Activated naive CD8-positive, alpha-beta T cell treated with anti-CD3 and anti-CD28 coated beads for 36 hours (primary cell): ENCODE data around the gene LYVE1. TPM values are rescaled to one million over a fixed set of nuclear protein-coding genes. Genes with fewer than 3 reads are reported as not detected.
A peak's percentile ranks its signal among the peaks of the same experiment; 100 is the strongest.

ENCODE experiments used
- DNase-seq: peaks from one replicate; pipeline ENCODE4 v3.0.0; 2021
- H3K27ac Mint-ChIP-seq: one replicate; pipeline ENCODE4 v1.8.0; 2022; ENCODE audit warnings: mild to moderate bottlenecking, moderate library complexity, mixed read lengths
- H3K27me3 Mint-ChIP-seq: one replicate; pipeline ENCODE4 v1.8.0; 2022; ENCODE audit warnings: mild to moderate bottlenecking, mixed read lengths
- H3K36me3 Mint-ChIP-seq: one replicate; pipeline ENCODE4 v1.8.0; 2021; ENCODE audit warnings: mild to moderate bottlenecking, mixed read lengths
- H3K4me1 Mint-ChIP-seq: one replicate; pipeline ENCODE4 v1.8.0; 2021; ENCODE audit warnings: mixed read lengths
- H3K4me3 Mint-ChIP-seq: one replicate; pipeline ENCODE4 v1.8.0; 2022; ENCODE audit warnings: mild to moderate bottlenecking, moderate library complexity, mixed read lengths
- H3K9me3 Mint-ChIP-seq: one replicate; pipeline ENCODE4 v1.8.0; 2022; ENCODE audit warnings: mixed read lengths
- total RNA-seq, 2 experiments: library from RNA; stranded (reverse); gene quantifications; one replicate each; pipeline ENCODE4 v1.2.3, GENCODE V29; 2021

LYVE1 gene
- total RNA-seq = not detected

- Mint-ChIP-seq H3K27ac (no peak within 1 kb of the TSS), H3K27me3 (peaks cover 3% of the 10 kb centered on the region), H3K4me3 (no peak within 1 kb of the TSS), H3K9me3 (no peaks in the 10 kb centered on the region), H3K36me3 (no peaks in the 10 kb centered on the region), H3K4me1 (no peaks in the 10 kb centered on the region)
- no peak for DNase-seq
Observed at GRCh38 chr11:10568486-10568941, at the start of gene LYVE1. Gene LYVE1, minus strand, starts transcription at chr11:10568665. Its CDS starts 133 bp downstream, at chr11:10568532.

- H3K4me3 Mint-ChIP-seq = no peak overlapping the region
- peaks cover 3% of the 10 kb centered on the region for H3K27me3 Mint-ChIP-seq
- H3K4me1 Mint-ChIP-seq = no peaks in the 10 kb centered on the region
- H3K36me3 Mint-ChIP-seq = no peaks in the 10 kb centered on the region
- H3K9me3 Mint-ChIP-seq = no peaks in the 10 kb centered on the region
- no peak overlapping the region for H3K27ac Mint-ChIP-seq
- no peak for DNase-seq
Observed at GRCh38 chr11:10617551-10617950, 49.1 kb upstream of the LYVE1 start.

- Mint-ChIP-seq H3K36me3 (no peaks in the 10 kb centered on the region), H3K4me1 (no peaks in the 10 kb centered on the region), H3K27me3 (peaks cover 21% of the 10 kb centered on the region), H3K27ac (no peak overlapping the region), H3K9me3 (no peaks in the 10 kb centered on the region), H3K4me3 (no peak overlapping the region)
- no peak for DNase-seq
Observed at GRCh38 chr11:10611979-10612862, 43.8 kb upstream of the LYVE1 start.

- Mint-ChIP-seq H3K4me3 (no peak overlapping the region), H3K27ac (no peak overlapping the region), H3K4me1 (peaks cover 3% of the 10 kb centered on the region), H3K36me3 (no peaks in the 10 kb centered on the region), H3K9me3 (no peaks in the 10 kb centered on the region), H3K27me3 (peaks cover 21% of the 10 kb centered on the region)
- DNase-seq = no peak
Observed at GRCh38 chr11:10609636-10610035, 41.2 kb upstream of the LYVE1 start.

GRCh38 chr11:10608584-10608983 is 40.1 kb upstream of the LYVE1 start:
- Mint-ChIP-seq H3K9me3 (no peaks in the 10 kb centered on the region), H3K27ac (no peak overlapping the region), H3K36me3 (no peaks in the 10 kb centered on the region), H3K4me3 (no peak overlapping the region), H3K4me1 (peaks cover 3% of the 10 kb centered on the region), H3K27me3 (peaks cover 21% of the 10 kb centered on the region)
- DNase-seq = no peak

GRCh38 chr11:10607462-10608132 is 39.1 kb upstream of the LYVE1 start:
- DNase-seq = no peak
- Mint-ChIP-seq H3K27ac (no peak overlapping the region), H3K27me3 (peaks cover 19% of the 10 kb centered on the region)

GRCh38 chr11:10606536-10607208 is 38.2 kb upstream of the LYVE1 start:
- Mint-ChIP-seq H3K4me3 (no peak overlapping the region), H3K9me3 (no peaks in the 10 kb centered on the region), H3K36me3 (no peaks in the 10 kb centered on the region), H3K27ac (peak overlapping the region; percentile 60), H3K4me1 (peaks cover 3% of the 10 kb centered on the region), H3K27me3 (peaks cover 10% of the 10 kb centered on the region)
- DNase-seq = no peak

More at GRCh38 chr11:10607462-10608132, 39.1 kb upstream of the LYVE1 start:
- Mint-ChIP-seq H3K36me3 (no peaks in the 10 kb centered on the region), H3K9me3 (no peaks in the 10 kb centered on the region), H3K4me3 (no peak overlapping the region), H3K4me1 (peaks cover 3% of the 10 kb centered on the region)

GRCh38 chr11:10605941-10606381 is 37.5 kb upstream of the LYVE1 start:
- H3K4me1 Mint-ChIP-seq = peaks cover 3% of the 10 kb centered on the region
- no peak overlapping the region for H3K27ac Mint-ChIP-seq
- H3K27me3 Mint-ChIP-seq = peaks cover 5% of the 10 kb centered on the region
- no peak for DNase-seq
- H3K4me3 Mint-ChIP-seq = no peak overlapping the region
- H3K9me3 Mint-ChIP-seq = no peaks in the 10 kb centered on the region
- H3K36me3 Mint-ChIP-seq = no peaks in the 10 kb centered on the region

- Mint-ChIP-seq H3K27me3 (peaks cover 3% of the 10 kb centered on the region), H3K4me3 (no peak overlapping the region), H3K9me3 (no peaks in the 10 kb centered on the region), H3K27ac (no peak overlapping the region), H3K4me1 (peaks cover 3% of the 10 kb centered on the region), H3K36me3 (no peaks in the 10 kb centered on the region)
- no peak for DNase-seq
Observed at GRCh38 chr11:10604798-10605197, 36.3 kb upstream of the LYVE1 start.

- peaks cover 3% of the 10 kb centered on the region for H3K27me3 Mint-ChIP-seq
- no peak overlapping the region for H3K27ac Mint-ChIP-seq
- H3K4me1 Mint-ChIP-seq = peaks cover 3% of the 10 kb centered on the region
- DNase-seq = no peak
- H3K9me3 Mint-ChIP-seq = no peaks in the 10 kb centered on the region
- no peak overlapping the region for H3K4me3 Mint-ChIP-seq
- H3K36me3 Mint-ChIP-seq = no peaks in the 10 kb centered on the region
Observed at GRCh38 chr11:10604340-10604748, 35.9 kb upstream of the LYVE1 start.

- Mint-ChIP-seq H3K27me3 (peaks cover 3% of the 10 kb centered on the region), H3K4me3 (no peak overlapping the region), H3K9me3 (no peaks in the 10 kb centered on the region), H3K4me1 (peaks cover 3% of the 10 kb centered on the region), H3K36me3 (no peaks in the 10 kb centered on the region), H3K27ac (no peak overlapping the region)
- no peak for DNase-seq
Observed at GRCh38 chr11:10603721-10604297, 35.3 kb upstream of the LYVE1 start.

- Mint-ChIP-seq H3K27me3 (peaks cover 3% of the 10 kb centered on the region), H3K27ac (no peak overlapping the region), H3K9me3 (no peaks in the 10 kb centered on the region), H3K4me1 (peaks cover 3% of the 10 kb centered on the region), H3K4me3 (no peak overlapping the region), H3K36me3 (no peaks in the 10 kb centered on the region)
- DNase-seq = no peak
Observed at GRCh38 chr11:10602945-10603344, 34.5 kb upstream of the LYVE1 start.

- Mint-ChIP-seq H3K4me3 (no peak overlapping the region), H3K9me3 (no peaks in the 10 kb centered on the region), H3K27me3 (peaks cover 3% of the 10 kb centered on the region), H3K36me3 (no peaks in the 10 kb centered on the region), H3K27ac (no peak overlapping the region), H3K4me1 (peaks cover 3% of the 10 kb centered on the region)
- no peak for DNase-seq
Observed at GRCh38 chr11:10602366-10602765, 33.9 kb upstream of the LYVE1 start.

- no peaks in the 10 kb centered on the region for H3K36me3 Mint-ChIP-seq
- no peak for DNase-seq
- peaks cover 3% of the 10 kb centered on the region for H3K27me3 Mint-ChIP-seq
- H3K27ac Mint-ChIP-seq = no peak overlapping the region
- H3K4me3 Mint-ChIP-seq = no peak overlapping the region
- no peaks in the 10 kb centered on the region for H3K9me3 Mint-ChIP-seq
- peaks cover 3% of the 10 kb centered on the region for H3K4me1 Mint-ChIP-seq
Observed at GRCh38 chr11:10601837-10602236, 33.4 kb upstream of the LYVE1 start.
